WTC11 (cell line): ENCODE measurements around the gene SLBP. TPM values are rescaled to one million over a fixed set of nuclear protein-coding genes. Genes with fewer than 3 reads are reported as not detected.
A peak's percentile ranks its signal among the peaks of the same experiment; 100 is the strongest.

ENCODE experiments used
- ATAC-seq: fragments of 200-7000 bp; cut with Tn5 transposase; 2 replicates; pipeline ENCODE4 v1.10.0; 2021; ENCODE audit warnings: mild to moderate bottlenecking, moderate library complexity
- CTCF ChIA-PET: fragments of 300-600 bp; sonication (Branson Sonifier 250); formaldehyde crosslinking; loops from one replicate; lab custom pipeline; 2021; ENCODE audit warnings: antibody characterized with exemption; lab: Charles Lee
- POLR2A ChIA-PET: fragments of 350-600 bp; sonication (Branson Sonifier 250); formaldehyde crosslinking; loops from one replicate; lab custom pipeline; 2021; ENCODE audit warnings: antibody characterized with exemption; lab: Charles Lee
- DNase-seq: peaks from one replicate; pipeline ENCODE4 v3.0.0; 2021; ENCODE audit warnings: low spot score
- H3K27ac Mint-ChIP-seq: 2 replicates; pipeline ENCODE4 v1.8.0; 2021; ENCODE audit warnings: mixed read lengths
- H3K27me3 Mint-ChIP-seq: 2 replicates; pipeline ENCODE4 v1.8.0; 2021; ENCODE audit warnings: low read depth, mild to moderate bottlenecking, moderate library complexity, mixed read lengths
- H3K36me3 Mint-ChIP-seq: 2 replicates; pipeline ENCODE4 v1.8.0; 2021; ENCODE audit warnings: mixed read lengths
- H3K4me1 Mint-ChIP-seq: 2 replicates; pipeline ENCODE4 v1.8.0; 2022; ENCODE audit warnings: mixed read lengths
- H3K4me3 Mint-ChIP-seq: 2 replicates; pipeline ENCODE4 v1.8.0; 2021; ENCODE audit warnings: mild to moderate bottlenecking, moderate library complexity, mixed read lengths
- H3K9me3 Mint-ChIP-seq: 2 replicates; pipeline ENCODE4 v1.8.0; 2021; ENCODE audit warnings: mixed read lengths
- EMX1 ChIP-seq: fragments of 250-450 bp; sonication (Bioruptor Pico); IDR thresholded peaks from 2 replicates; pipeline ENCODE4 v1.8.0; 2021; ENCODE audit warnings: mild to moderate bottlenecking
- ESRRA ChIP-seq: sonication (generic); formaldehyde crosslinking; IDR thresholded peaks from 2 replicates; pipeline ENCODE4 v1.8.1; 2022; ENCODE audit warnings: mild to moderate bottlenecking, missing genetic modification reagents, borderline replicate concordance
- ETV6 ChIP-seq: sonication (generic); formaldehyde crosslinking; IDR thresholded peaks from 2 replicates; pipeline ENCODE4 v1.8.1; 2022; ENCODE audit warnings: mild to moderate bottlenecking, missing genetic modification reagents
- FOXK1 ChIP-seq: sonication (generic); formaldehyde crosslinking; IDR thresholded peaks from 2 replicates; pipeline ENCODE4 v1.8.0; 2022; ENCODE audit warnings: mild to moderate bottlenecking, moderate library complexity, missing genetic modification reagents
- GABPB1 ChIP-seq: sonication (generic); formaldehyde crosslinking; IDR thresholded peaks from 2 replicates; pipeline ENCODE4 v1.8.1; 2023; ENCODE audit warnings: mild to moderate bottlenecking, missing genetic modification reagents
- MXD4 ChIP-seq: fragments of 250-450 bp; sonication (Bioruptor Pico); IDR thresholded peaks from 2 replicates; pipeline ENCODE4 v1.8.0; 2021; ENCODE audit warnings: mild to moderate bottlenecking, moderate library complexity, borderline replicate concordance
- SOX15 ChIP-seq: fragments of 250-450 bp; sonication (Bioruptor Pico); IDR thresholded peaks from 2 replicates; pipeline ENCODE4 v1.9.0; 2021; ENCODE audit warnings: mild to moderate bottlenecking
- ZNF219 ChIP-seq: sonication (generic); formaldehyde crosslinking; IDR thresholded peaks from 2 replicates; pipeline ENCODE4 v1.8.0; 2023; ENCODE audit warnings: missing genetic modification reagents, mild to moderate bottlenecking, borderline replicate concordance
- ZNF671 ChIP-seq: fragments of 250-450 bp; sonication (Bioruptor Pico); IDR thresholded peaks from 2 replicates; pipeline ENCODE4 v1.8.0; 2021; ENCODE audit warnings: mild to moderate bottlenecking
- total RNA-seq: library from RNA; stranded (reverse); gene quantifications from 3 replicates; pipeline ENCODE4 v1.2.3, GENCODE V29; 2021
- TF ChIP-seq, protein P1 (sequence below): sonication (generic); formaldehyde crosslinking; conservative IDR thresholded peaks from 2 replicates; pipeline ENCODE4 v1.8.1; 2023; ENCODE audit warnings: mild to moderate bottlenecking, low read depth, missing genetic modification reagents, moderate library complexity
- TF ChIP-seq, protein P2 (sequence below): fragments of 250-450 bp; sonication (Bioruptor Pico); IDR thresholded peaks from 2 replicates; pipeline ENCODE4 v1.9.0; 2021; ENCODE audit warnings: mild to moderate bottlenecking
- TF ChIP-seq, protein P3 (sequence below): sonication (generic); formaldehyde crosslinking; IDR thresholded peaks from 2 replicates; pipeline ENCODE4 v1.8.1; 2023; ENCODE audit warnings: mild to moderate bottlenecking, moderate library complexity, missing genetic modification reagents
- TF ChIP-seq, protein P4 (sequence below): fragments of 250-450 bp; sonication (Bioruptor Pico); IDR thresholded peaks from 2 replicates; pipeline ENCODE4 v1.9.0; 2021; ENCODE audit warnings: mild to moderate bottlenecking
- TF ChIP-seq, protein P5 (sequence below): fragments of 250-450 bp; sonication (Bioruptor Pico); IDR thresholded peaks from 2 replicates; pipeline ENCODE4 v2.1.2; 2022; ENCODE audit warnings: mild to moderate bottlenecking, moderate library complexity

SLBP gene
- total RNA-seq, 1 experiment from 2014 or later: 40.2 TPM

DNA sequence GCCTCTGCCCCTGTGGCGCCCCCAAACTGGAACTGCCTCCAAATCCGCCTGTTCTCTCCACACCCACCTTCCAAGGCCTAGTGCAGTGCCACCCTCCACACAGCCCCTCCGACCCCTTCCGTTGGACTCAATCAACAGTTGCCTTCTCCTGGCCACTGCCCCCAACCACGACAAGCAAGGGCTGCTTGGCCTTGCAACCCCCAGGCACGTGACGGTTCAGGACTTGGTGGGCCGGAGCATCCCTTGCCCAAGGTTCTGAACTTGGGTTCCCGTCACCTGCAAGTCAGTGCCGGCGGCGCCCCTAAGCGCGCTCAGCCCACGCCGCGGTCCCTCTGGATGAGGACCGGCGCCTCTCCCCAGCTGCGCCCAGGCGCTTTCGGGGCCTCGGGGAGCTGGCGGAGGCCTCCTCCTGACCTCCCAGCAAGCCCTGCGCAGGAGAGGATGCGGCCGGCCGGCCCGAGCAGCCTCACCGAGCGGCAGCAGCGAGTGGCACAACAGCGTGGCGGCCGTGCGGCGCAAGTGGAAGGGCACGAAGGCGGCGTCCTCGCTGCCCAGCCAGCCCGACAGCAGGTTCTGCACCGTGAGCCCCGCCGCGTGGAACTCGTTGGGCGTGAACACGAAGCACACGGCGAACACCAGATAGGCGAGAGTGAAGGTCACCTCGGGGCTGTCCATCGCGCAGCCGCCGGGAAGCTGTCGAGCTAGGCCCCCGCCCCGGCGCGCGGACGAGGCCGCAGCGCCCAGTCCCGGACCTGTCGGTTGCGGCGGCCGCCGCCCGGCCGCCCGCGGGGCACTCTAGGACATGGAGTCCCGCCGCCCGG is 8.3 kb upstream of the SLBP start (continued):
- TF ChIP-seq, protein P1, sequence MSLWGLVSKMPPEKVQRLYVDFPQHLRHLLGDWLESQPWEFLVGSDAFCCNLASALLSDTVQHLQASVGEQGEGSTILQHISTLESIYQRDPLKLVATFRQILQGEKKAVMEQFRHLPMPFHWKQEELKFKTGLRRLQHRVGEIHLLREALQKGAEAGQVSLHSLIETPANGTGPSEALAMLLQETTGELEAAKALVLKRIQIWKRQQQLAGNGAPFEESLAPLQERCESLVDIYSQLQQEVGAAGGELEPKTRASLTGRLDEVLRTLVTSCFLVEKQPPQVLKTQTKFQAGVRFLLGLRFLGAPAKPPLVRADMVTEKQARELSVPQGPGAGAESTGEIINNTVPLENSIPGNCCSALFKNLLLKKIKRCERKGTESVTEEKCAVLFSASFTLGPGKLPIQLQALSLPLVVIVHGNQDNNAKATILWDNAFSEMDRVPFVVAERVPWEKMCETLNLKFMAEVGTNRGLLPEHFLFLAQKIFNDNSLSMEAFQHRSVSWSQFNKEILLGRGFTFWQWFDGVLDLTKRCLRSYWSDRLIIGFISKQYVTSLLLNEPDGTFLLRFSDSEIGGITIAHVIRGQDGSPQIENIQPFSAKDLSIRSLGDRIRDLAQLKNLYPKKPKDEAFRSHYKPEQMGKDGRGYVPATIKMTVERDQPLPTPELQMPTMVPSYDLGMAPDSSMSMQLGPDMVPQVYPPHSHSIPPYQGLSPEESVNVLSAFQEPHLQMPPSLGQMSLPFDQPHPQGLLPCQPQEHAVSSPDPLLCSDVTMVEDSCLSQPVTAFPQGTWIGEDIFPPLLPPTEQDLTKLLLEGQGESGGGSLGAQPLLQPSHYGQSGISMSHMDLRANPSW (CRISPR knock-in tag): 0 out of 2 replicates have a peak, but pooled peaks have one; percentile 45
- TF ChIP-seq, protein P2, sequence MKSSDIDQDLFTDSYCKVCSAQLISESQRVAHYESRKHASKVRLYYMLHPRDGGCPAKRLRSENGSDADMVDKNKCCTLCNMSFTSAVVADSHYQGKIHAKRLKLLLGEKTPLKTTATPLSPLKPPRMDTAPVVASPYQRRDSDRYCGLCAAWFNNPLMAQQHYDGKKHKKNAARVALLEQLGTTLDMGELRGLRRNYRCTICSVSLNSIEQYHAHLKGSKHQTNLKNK (CRISPR knock-in tag): no peak
- TF ChIP-seq, protein P3, sequence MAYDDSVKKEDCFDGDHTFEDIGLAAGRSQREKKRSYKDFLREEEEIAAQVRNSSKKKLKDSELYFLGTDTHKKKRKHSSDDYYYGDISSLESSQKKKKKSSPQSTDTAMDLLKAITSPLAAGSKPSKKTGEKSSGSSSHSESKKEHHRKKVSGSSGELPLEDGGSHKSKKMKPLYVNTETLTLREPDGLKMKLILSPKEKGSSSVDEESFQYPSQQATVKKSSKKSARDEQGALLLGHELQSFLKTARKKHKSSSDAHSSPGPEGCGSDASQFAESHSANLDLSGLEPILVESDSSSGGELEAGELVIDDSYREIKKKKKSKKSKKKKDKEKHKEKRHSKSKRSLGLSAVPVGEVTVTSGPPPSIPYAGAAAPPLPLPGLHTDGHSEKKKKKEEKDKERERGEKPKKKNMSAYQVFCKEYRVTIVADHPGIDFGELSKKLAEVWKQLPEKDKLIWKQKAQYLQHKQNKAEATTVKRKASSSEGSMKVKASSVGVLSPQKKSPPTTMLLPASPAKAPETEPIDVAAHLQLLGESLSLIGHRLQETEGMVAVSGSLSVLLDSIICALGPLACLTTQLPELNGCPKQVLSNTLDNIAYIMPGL (CRISPR knock-in tag): peak; percentile 87; the same call in 1 of the 2 replicates
- TF ChIP-seq EMX1 (CRISPR knock-in tag) (no peak), FOXK1 (CRISPR knock-in tag) (peak; percentile 46; the same call in 1 of the 2 replicates)

DNA sequence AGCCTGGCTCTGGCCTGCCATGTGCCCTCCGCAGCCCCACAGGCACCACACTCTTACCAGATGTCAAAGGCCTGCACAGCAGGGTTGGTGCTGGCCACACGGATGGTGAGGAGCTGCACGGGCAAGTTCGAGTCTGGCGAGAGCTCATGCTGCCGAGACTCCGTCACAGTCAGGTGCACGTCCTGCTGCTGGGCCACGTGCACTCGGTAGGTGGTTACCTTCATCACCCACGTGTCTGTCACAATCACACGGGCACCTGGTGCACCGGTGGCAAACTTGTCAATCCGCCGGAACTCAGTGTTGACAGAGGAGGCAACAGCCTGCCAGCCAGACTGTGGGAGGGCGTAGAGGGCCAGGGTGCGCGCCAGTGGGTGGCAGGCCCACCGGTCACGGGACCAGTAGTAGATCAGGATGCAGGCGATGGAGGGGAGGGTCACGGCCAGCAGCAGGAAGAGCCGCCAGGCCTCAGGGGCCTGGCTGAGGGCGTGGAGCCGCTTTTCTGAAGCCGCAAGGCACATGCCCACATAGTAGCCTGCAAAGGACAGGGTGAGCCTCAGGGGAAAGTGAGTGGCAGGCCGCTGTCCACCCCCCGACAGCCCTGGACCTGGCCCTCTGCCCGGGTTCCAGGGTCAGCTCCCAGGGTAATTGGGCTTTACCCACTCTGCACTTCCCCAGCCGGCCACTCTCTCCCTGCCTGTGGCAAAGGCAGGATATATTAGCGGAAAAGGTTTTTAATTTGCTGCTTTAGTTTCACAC is 6.2 kb upstream of the SLBP start:
- no peak for ATAC-seq
- Mint-ChIP-seq H3K27me3 (no peaks in the 10 kb centered on the region), H3K4me1 (peaks cover 37% of the 10 kb centered on the region), H3K27ac (peak overlapping the region; percentile 13; the same call in 1 of the 2 replicates), H3K9me3 (no peaks in the 10 kb centered on the region), H3K36me3 (peaks cover 16% of the 10 kb centered on the region; the same call in 1 of the 2 replicates), H3K4me3 (peak overlapping the region; percentile 49; the same call in 1 of the 2 replicates)
- ChIA-PET CTCF (interaction anchor here (0.7 to 4.3 kb wide), 4 partner anchors 8 to 50 kb away, joined by 3 to 30 read pairs (median 3); no protein-coding TSS in a partner anchor), POLR2A (no interaction called here)
- DNase-seq: no peak
- TF ChIP-seq ETV6 (CRISPR knock-in tag) (no peak), FOXK1 (CRISPR knock-in tag) (no peak), ESRRA (no peak)

DNA sequence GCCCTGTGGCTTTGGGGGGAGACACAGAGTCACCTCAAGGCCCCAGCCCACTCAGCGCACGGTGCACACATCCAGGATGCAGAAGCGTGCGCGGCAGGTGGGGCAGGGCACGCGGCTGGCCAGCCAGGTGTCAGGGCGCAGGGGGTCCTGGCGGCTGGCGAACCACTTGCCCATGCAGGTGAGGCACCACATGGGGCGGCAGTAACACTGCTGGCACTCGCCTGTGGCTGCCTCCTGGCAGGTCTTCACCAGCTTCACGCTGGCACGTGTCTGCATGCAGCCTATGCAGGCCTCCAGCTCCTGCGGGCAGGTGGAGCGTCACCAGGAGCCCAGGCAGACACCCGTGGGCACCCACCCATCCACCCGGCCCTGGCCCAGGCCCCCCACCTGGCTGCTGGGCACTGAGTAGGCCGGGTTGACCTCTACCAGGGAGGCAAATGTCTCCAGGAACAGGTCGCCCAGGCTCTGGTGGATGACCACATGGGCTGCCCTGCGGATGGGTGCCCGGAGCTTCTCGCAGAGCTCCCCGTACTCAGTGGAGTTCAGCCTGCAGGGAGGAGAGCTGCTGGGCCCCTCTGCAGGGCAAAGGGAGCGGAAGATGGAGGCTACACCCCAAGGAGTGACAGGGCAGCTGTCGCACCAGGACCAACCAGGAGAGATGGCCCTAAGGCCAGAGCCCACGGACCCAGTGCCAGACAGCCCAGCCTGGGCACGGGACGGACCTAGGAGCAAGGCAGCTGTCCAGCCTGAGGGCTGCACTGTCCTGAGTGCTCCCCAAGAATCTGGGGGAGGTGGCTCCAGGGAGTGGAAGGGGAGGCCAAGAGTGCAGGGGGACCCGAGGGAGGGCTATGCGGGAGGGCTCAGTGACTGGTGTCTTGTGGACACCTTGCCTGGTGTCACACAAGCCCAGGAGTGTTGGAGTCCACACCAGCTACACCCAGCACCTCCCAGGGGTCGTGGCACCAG is 5.3 kb upstream of the SLBP start:
- DNase-seq: no peak
- ChIA-PET POLR2A (no interaction called here), CTCF (interaction anchor here (0.7 to 4.3 kb wide), 4 partner anchors 9 to 51 kb away, joined by 3 to 30 read pairs (median 3); no protein-coding TSS in a partner anchor)
- H3K9me3 Mint-ChIP-seq: no peaks in the 10 kb centered on the region
- no peak for ATAC-seq
- H3K27me3 Mint-ChIP-seq: no peaks in the 10 kb centered on the region
- peaks cover 30% of the 10 kb centered on the region for H3K4me1 Mint-ChIP-seq
- H3K27ac Mint-ChIP-seq: no peak overlapping the region
- no peak overlapping the region for H3K4me3 Mint-ChIP-seq
- peaks cover 12% of the 10 kb centered on the region; the same call in 1 of the 2 replicates for H3K36me3 Mint-ChIP-seq
- TF ChIP-seq, protein P4, sequence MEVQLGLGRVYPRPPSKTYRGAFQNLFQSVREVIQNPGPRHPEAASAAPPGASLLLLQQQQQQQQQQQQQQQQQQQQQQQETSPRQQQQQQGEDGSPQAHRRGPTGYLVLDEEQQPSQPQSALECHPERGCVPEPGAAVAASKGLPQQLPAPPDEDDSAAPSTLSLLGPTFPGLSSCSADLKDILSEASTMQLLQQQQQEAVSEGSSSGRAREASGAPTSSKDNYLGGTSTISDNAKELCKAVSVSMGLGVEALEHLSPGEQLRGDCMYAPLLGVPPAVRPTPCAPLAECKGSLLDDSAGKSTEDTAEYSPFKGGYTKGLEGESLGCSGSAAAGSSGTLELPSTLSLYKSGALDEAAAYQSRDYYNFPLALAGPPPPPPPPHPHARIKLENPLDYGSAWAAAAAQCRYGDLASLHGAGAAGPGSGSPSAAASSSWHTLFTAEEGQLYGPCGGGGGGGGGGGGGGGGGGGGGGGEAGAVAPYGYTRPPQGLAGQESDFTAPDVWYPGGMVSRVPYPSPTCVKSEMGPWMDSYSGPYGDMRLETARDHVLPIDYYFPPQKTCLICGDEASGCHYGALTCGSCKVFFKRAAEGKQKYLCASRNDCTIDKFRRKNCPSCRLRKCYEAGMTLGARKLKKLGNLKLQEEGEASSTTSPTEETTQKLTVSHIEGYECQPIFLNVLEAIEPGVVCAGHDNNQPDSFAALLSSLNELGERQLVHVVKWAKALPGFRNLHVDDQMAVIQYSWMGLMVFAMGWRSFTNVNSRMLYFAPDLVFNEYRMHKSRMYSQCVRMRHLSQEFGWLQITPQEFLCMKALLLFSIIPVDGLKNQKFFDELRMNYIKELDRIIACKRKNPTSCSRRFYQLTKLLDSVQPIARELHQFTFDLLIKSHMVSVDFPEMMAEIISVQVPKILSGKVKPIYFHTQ: no peak
- TF ChIP-seq SOX15 (CRISPR knock-in tag): no peak
- TF ChIP-seq MXD4: no peak
- TF ChIP-seq, protein P2 (CRISPR knock-in tag): no peak
- no peak for TF ChIP-seq ZNF671 (CRISPR knock-in tag)
- TF ChIP-seq, protein P3 (CRISPR knock-in tag): no peak
- no peak for TF ChIP-seq ZNF219
- TF ChIP-seq, protein P5, sequence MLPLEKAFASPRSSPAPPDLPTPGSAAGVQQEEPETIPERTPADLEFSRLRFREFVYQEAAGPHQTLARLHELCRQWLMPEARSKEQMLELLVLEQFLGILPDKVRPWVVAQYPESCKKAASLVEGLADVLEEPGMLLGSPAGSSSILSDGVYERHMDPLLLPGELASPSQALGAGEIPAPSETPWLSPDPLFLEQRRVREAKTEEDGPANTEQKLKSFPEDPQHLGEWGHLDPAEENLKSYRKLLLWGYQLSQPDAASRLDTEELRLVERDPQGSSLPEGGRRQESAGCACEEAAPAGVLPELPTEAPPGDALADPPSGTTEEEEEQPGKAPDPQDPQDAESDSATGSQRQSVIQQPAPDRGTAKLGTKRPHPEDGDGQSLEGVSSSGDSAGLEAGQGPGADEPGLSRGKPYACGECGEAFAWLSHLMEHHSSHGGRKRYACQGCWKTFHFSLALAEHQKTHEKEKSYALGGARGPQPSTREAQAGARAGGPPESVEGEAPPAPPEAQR: no peak
- TF ChIP-seq GABPB1 (CRISPR knock-in tag): no peak
